SIG-M5 (cell line): ENCODE data around the gene LAMA3.

ENCODE experiments used
- DNase-seq: peaks from one replicate; lab custom pipeline; 2025; lab: John Stamatoyannopoulos, UW

The LAMA3 gene

DNA sequence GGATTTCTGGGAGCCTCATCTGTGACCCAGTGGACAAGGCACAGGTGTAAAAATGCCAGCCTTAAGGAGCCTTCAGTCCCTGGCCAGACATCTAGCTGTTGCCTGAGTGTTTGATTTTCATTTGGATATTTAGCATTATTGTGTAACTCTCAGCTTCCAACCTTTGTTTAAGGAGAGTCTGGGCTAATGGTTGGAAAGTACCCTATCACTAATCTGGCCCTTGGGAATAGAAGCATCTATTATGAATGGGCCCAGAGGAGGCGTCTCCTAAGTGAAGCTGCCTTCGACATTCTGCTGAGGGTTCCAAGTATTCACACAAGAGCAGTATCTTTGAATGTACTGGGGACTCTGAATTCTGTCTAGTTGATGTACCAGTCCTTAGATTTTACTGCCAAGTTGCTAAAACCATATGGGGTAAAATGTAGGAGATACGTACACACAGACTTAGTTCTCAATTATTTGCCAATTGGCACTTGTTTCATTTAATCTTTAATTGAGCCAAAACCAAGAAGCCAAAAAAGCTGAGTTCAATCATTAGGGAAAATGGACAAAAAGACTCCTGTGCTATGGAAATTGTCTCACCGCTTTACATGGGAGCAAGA, 19.3 kb upstream of the LAMA3 start:
- DNase-seq = no peak

DNA sequence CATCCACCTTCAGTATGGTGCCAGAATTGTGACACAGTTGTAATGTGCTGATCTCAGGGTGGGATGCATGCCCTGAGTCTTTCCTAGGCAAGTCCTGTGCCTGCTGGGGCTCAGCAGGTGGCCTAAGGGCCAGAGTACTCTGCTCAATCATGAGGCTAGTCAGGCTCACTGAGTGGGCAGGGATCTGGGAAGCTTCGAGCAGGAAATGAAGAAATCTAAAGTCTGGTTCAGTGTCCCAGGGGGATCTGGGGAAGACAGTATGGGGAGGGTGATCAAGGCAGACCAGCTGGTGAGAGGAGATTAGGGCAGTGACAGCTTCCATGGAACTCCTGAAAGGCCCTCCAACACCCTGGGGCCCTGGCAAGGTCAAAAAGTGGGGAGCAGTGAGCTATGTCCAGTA, 17.7 kb upstream of the LAMA3 start:
- DNase-seq = no peak

DNA sequence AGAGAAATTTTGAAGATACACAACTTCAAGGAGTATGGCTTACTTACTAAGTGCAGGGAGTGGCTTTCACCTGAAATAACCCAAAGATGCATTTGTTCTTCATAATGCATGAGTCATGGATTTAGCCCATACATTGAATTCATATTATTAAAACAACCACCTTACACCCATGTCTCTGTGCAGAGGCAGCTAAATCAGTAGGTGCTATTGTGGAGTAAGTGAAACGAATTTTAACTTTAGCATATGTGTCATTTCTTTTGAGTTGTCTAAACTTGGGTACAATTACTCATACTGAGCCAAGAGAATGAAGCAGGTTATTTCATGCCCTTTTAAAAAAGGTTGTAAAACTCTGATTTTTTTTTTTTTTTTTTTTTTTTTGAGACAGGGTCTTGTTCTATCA, 15.5 kb upstream of the LAMA3 start:
- no peak for DNase-seq

DNA sequence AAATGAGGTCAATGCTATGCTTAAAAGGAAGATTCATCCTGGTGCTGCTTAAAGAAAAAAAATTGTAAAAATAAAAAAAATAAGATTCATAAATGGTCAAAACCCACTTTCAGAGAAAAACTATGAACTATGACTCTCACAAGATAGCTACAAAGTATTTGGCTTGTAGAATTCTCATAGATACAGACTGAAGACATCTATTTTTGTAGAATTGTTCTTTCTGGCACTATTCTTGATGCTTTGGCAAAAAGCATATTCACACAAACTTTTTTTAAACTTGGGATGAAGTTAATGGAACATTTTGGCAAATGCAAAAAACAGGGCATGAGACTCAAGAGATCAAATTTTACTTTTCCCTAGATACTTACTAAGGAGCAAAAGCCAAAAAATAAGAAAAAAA, 14.0 kb upstream of the LAMA3 start:
- DNase-seq = no peak

DNA sequence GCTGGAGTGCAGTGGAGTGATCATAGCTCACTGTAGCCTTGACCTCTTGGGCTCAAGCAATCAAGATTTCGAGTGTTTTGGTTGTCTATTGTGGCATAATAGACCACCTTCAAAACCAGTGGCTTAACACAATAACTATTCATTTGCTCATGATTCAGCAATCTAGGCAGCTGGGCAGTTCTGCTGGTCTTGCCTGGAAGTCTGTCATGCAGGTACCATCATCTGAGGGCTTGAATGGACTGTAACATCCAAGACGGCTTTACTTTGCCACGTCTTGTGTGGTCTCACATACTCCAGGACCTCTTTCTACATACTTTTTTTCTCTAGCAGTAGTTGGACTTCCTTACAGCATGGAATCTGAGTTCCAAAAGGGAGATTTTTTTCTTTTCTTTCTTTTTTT, 13.4 kb upstream of the LAMA3 start:
- no peak for DNase-seq

DNA sequence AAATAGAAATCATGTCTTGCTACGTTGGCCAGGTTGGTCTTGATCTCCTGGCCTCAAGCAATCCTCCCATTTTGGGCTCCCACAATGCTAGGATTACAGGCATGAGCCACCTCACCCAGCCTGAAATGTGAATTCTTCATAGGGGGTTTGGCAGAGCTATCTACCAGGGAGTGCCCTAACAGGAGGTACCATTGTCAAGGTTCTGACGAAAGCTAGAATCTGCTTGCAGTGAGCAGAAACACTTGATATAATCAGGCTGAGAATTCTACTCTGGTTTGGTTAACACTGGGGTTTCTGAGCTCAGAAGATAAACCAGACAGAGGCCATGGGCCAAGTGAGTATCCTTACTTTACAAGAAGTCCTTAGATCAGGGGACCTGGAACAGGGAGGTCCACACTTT, 7.2 kb upstream of the LAMA3 start:
- DNase-seq = no peak

DNA sequence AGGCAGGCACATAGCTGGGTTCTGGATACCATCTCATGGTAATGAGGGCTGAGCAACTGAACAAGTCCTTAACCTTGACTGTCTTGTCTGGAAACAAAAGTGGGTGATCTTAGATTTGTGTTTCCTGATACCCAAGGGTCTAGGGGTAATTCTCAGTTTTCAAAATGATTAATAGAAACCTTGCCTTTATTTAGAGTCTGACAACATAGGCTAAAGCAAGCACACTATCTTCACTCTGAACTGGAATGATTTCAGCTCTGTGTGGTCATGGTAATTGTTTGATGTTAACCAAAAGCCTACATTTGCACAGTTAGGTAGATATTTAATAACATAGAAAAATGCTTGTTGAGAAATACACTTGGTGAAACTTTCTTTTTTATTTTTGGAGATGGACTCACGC, 6.8 kb upstream of the LAMA3 start:
- DNase-seq = no peak

DNA sequence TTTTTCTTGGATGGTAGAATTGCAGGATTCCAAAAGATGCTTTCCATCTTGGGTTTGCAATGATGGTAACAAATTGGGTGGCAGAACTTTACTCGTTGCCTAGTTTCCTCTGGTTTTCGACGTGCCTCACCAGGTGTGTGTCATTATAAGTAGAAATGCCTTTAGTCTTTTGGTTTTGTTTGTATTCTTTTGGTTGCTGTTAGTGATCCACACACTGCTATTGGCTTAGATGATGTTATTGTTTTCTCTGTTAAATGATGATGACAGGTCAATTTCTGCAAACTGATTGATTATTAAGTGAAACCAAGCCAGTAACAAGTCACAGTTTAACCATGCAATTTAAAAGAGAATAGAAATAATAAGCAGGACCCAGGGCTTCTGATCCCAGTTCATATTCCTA, 6.1 kb upstream of the LAMA3 start:
- DNase-seq = no peak

DNA sequence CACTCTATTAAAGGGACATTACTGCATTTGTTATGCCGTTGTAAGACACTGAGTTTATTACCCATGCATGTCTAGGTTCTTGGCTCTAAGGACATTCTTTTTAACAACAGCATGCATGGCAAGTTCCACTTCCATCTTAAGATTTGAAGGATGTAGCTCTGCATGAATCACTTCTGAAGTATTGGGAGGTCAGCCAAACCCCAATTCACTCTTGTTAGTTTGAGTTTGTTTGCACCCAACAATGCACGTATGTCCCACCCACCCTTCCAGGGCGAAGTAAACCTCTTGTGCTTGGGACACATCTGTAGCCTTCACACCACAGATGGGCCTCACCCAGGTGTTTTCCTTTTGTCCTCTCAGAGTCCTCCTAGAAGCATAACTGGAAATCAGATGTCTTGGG, 5.6 kb upstream of the LAMA3 start:
- no peak for DNase-seq

DNA sequence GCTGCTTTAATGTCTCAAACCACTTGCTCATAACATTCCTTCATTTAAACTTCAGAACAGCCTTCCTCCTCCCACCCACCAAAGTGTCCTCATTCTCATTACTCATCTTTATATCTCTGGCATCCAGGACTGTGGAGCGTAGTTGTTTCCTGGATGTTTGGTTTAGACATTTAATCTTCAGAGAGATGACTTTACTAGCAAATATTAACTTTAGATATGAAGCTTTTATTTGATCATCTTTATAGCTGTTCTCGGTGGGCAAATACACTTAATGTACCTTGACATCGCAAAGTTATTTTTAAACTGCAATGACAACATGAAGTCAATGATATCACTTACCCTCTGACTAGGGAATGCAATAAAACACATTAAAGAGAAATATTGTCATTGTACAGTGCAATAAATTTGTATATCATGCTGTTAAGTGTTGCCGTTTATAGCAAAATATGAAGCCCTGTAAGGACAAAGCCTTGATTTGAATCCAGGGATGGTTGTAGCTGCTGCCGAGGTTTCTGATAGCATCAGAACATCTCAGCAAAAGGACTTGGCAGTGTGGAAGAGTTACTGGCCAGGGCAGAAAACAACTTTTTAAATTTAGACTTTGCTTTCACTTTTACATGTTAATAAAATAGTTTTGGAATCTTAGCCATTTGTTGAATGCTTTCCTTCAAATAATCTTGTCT, 4.6 kb upstream of the LAMA3 start:
- no peak for DNase-seq

DNA sequence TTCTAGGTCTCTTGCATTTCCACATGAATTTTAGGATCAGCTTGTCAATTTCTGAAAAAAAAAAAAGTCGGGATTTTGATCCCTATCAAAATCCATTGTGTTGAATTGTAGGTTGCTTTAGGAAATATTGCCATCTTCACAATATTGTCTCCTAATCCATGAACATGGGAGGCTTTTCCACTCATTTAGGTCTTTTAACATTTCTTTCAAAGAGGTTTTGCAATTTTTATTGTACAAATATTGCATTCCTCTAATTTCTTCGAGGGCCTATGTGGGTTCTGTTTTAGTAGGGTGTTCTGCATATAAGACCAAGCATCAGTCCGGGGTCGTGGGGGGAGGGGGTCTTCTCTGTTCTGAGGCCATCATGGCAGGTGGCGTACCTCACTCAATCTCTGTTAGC, 725 bp upstream of the LAMA3 start:
- no peak for DNase-seq

DNA sequence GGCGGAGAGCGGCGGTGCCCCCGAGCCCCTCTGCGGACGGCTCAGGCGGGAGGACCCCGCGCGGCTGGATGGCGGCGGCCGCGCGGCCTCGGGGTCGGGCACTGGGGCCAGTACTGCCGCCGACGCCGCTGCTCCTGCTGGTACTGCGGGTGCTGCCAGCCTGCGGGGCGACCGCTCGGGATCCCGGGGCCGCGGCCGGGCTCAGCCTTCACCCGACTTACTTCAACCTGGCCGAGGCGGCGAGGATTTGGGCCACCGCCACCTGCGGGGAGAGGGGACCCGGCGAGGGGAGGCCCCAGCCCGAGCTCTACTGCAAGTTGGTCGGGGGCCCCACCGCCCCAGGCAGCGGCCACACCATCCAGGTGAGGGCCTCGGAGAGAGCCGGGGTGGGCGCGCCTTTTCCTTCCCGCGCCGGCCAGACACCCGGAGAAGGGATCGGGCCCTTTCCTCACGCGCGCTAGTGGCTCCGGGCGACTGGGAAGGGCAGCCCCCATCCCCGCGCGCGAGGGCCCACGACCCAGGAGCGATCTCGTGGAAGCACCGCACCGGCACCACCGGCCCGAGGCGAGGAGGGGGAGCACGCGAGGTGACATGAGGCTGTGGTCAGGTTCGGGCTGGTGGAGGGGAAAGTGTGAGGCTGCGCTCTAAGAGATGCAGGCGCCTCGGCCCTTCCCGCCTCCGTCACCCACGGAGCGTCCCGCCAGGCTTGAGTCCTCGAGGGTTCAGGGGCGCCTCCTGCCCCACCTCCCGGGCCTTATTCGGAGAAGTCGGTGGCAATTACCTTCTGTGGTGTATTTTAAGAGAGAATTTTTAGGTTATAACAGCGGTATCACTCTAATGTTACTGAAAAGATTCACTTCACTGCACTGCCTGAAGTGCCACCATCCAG, 607 bp downstream of the LAMA3 start:
- DNase-seq = no peak

DNA sequence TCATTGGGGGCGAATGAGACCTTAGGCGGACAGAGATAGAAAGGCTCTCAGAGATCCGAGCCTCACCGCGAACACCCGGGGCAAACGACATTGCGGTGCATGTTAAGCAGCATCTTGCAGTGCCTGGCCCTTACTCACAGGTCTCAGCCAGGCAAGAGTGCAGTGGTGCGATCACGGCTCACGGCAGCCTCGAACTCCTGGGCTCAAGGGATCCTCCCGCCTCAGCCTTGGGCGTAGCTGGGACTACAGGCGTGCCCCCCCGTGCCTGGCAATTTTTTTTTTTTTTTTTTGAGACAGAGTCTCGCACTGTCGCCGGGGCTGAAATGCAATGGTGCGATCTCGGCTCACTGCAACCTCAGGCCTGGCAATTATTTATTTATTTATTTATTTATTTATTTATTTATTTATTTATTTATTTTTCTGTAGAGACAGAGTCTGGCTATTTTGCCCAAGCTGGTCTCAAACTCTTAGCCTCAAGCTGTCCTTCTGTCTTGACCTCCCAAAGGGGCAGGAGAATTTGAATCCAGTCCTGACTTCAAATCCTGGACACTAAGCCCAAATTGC, 1.3 kb downstream of the LAMA3 start:
- DNase-seq = no peak

DNA sequence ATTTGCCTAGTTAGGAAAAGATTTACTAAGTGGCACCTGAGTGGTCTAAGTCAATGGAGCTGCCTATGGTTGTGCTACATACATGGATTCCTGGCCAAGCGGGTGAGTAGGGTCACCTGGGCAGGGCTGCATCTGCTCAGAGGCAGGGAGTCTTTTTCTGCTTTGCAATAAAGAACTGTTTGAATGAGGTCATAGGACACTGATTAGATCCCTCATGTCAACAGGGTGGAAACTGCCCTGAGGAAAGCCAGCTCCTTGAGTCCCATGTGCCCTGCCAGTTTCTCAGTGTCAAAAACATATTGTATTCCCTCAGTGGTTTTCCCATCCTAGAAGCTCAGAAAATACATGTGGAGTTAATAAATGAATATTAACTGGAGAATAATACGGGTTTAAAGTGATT, 4.6 kb downstream of the LAMA3 start:
- no peak for DNase-seq

DNA sequence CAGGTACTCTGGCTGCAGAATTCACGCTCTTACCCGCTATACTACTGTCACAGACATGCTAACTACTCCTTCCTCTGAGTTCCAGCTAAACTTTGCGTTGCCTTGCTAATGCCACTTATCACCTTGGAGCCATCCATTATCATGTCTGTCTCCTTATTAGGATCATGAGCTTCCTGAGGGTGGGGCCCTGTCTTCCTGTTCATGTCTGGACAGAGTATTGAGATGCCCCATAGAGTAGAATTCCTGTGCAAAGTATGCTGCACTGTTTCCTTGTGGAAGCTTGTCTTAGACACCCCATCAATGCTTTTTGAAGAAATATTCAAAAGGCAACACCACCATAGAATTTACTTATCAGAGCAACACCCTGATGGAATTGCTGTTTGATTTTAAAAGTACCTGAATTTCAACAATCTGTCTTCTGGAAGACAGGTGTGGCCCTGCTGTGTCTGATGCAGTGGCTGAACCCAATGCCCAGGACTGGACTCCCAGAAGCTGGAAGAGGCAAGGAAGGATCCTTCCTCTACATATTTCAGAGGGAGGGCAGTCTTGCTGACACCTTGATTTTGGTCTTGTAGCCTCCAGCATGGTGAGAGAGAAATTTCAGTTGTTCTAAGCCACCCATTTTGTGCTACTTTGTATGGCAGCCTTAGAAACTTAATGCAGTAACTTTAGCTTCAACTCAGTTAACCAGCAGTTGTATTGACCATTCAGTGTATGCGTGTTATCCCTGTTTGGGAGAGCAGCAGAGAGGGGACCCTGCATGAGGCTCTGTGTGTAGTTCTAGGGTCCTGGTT, 5.6 kb downstream of the LAMA3 start:
- DNase-seq = no peak

DNA sequence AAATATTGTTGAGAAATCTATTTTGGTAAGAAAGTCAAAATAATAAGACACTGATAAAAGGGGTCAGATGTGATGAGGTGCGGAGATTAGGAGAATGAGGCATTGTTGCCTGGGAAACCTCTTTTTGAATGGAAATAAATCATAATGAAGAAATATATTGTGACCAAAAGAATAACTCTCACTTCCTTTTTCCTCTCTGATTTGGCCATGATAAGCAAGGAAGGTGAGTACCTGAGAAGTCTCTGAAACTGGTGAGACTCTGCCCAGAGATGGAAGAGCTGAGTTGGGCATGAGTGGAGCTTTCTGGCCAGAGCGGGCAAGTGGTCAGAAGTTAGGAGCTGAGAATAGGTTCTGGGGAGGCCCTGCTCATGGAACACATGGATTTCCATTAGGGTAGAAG, 11.8 kb downstream of the LAMA3 start:
- no peak for DNase-seq

DNA sequence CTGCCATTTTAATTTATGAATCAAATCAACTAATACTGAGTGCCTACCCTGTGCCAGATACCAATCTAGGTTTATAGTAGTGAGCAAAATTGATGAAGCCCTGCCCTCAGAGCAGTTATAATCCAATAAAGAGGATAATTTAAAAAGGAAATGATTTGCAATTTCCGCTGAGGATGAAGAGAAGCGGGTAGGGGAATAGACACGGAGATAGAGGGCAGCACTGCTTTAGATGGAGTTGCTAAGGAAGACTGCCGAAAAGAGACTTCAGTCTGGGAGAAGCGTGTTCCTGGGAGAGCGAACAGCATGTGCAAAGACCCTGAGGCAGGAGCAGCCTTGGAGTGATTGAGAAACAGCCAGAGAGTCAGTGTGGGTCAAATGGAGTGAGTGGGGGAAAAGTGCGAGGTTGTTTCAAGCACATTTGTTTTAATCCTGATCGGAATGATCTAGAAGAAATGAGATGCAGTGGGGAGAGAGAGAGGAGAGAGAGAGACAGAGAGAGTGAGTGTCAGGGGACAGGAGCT, 12.4 kb downstream of the LAMA3 start:
- no peak for DNase-seq

DNA sequence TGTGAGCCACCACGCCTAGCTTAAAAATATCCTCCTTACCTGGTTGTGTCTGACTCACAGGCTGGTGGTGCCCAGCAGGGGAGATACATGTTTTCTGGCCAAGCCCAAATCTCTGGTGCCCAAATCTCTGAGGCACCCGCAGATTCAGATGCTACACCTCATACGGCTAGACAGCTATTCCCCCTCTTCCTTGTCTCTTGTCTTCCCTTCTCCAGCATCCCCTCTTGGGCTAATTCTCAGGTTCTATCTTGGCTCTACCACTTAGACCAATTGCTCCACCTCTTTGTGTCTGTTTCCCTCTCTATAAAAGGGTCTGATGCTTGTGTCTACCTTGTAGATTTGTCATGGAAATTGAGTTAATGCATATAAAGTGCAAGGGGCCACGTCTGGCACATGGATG, 13.4 kb downstream of the LAMA3 start:
- no peak for DNase-seq

DNA sequence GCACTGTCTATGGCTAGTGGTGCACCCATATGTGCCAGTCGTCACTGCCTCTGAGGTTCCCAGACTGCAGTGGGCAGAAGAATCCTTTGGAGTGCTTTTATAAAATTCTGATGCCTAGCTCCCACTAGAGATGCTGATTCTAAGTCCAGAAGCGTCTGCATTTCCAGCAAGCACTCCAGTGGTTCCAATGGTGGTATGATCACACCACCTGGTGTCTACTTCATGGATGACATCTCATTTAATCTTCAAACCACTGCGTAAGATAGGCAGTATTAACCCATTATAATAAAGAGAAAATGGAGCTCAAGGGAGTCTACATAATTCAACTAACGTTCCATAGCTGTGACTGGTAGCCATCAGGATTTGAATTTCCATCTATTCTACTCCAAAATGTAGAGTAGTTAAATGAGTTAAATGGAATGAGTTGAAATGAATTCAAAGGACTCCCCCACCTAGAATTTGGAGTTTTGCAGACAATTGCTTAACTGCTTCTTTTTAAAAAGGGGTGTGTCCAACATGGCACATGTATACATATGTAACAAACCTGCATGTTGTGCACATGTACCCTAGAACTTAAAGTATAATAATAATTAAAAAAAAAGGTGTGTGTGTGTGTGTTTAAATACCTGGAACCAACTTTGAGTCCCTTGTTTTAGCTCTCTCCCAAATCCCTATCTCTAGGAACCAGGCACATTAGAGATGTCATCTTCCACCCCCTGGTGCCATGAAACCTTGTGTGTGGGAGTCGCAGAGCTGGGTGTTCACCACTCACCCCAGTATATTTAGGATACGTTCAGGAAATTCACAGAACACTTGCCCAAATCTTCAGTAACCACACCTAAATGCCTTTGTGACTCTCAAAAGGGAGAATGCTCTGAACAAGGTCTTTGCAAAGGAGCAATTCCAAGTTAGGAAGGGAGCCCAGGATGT, 14.1 kb downstream of the LAMA3 start:
- no peak for DNase-seq

DNA sequence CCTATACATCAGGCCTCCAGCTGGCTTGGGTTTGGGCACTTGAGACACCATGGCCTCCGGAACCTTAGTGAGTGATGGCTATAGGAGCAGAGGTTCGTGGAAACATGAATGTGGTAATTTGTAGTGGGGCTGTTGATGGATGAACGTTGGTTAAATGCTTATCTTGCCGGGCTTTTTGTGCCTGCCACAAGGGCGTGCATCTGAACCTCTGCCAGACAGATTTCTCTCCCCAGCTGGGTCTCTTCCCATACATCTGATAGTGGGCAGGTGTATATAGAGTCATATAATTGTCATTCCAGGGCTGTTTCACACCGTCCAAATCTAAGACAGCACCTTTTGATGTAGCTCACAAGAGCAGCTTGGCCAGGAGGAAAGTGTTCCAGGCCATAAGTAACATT, 14.7 kb downstream of the LAMA3 start:
- no peak for DNase-seq

DNA sequence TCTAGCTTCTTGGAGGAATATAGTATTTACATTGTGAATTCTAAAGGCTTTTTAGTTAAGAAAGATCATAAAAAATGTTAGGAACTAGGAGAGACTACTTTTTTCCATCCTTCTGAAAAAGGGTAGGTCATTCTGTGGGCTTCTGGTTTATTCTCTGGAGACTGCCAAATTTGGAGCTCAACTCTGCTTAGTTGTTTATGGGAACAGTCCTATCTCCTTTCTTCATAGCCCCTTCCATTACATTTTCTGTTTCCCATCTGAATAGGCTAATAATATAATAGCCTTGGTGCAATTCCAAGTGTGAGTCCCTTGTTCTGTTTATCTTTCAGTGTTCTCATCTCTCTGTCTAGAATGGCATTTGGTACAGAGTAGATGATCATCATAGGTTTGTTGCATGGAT, 15.6 kb downstream of the LAMA3 start:
- DNase-seq = no peak
